B cell (primary cell): Measurements from ENCODE around the gene CD276. TPM values are rescaled to one million over a fixed set of nuclear protein-coding genes. Genes with fewer than 3 reads are reported as not detected.

Source experiments
- ATAC-seq: fragments of 200-7000 bp; cut with Tn5 transposase; one replicate; pipeline ENCODE4 v1.10.0; 2021; ENCODE audit warnings: low read depth, mild to moderate bottlenecking, moderate number of reproducible peaks, moderate library complexity
- CTCF ChIA-PET: fragments of 350-600 bp; sonication (Branson Sonifier 250); formaldehyde crosslinking; loops from one replicate; lab custom pipeline; 2021; ENCODE audit warnings: antibody characterized with exemption, inconsistent platforms; lab: Charles Lee
- POLR2A ChIA-PET: fragments of 350-600 bp; sonication (Branson Sonifier 250); formaldehyde crosslinking; loops from one replicate; lab custom pipeline; 2021; ENCODE audit warnings: antibody characterized with exemption; lab: Charles Lee
- DNase-seq: peaks from one replicate; pipeline ENCODE4 v3.0.0; 2013
- H2AFZ ChIP-seq: 2 replicates; pipeline ENCODE4 v1.6.1; 2012; ENCODE audit warnings: mild to moderate bottlenecking, low read depth, low read length; ENCODE audit not compliant: insufficient read depth, poor library complexity, severe bottlenecking
- H3K27ac ChIP-seq, 2 donors: 1 replicate in 1 of 2; 2 replicates in 1 of 2; pipeline ENCODE4 v1.5.1; 2012 to 2013; ENCODE audit warnings: low read length in 2 of 2, mild to moderate bottlenecking in 2 of 2, moderate library complexity in 1 of 2
- H3K27me3 ChIP-seq, 4 experiments: fragments of 200-600 bp in 1 of 4; sonication (generic) in 1 of 4; replicated peaks in 1 of 4; 1 replicate in 2 of 4; 2 replicates in 2 of 4; pipeline versions ENCODE4 v1.6.1 to v1.7.0; 2013 to 2016; ENCODE audit warnings: low read length in 3 of 4, mild to moderate bottlenecking in 2 of 4, mixed read lengths in 1 of 4, moderate library complexity in 1 of 4; ENCODE audit not compliant: insufficient read depth in 4 of 4, control insufficient read depth in 3 of 4; ENCODE audit errors: control extremely low read depth in 1 of 4
- H3K36me3 ChIP-seq, 2 experiments: replicated peaks in 1 of 2; 1 replicate in 1 of 2; 2 replicates in 1 of 2; pipeline versions ENCODE4 v1.6.1 to v1.7.1; 2013; ENCODE audit warnings: low read length in 1 of 2; ENCODE audit not compliant: insufficient read depth in 2 of 2, control insufficient read depth in 1 of 2; ENCODE audit errors: control extremely low read depth in 1 of 2, extremely low read depth in 1 of 2
- H3K4me1 ChIP-seq, 2 donors: fragments of 200-600 bp in 1 of 2; sonication (generic) in 1 of 2; 1 replicate in 1 of 2; 2 replicates in 1 of 2; pipeline versions ENCODE4 v1.5.1 to v1.6.1; 2013 to 2017; ENCODE audit warnings: low read length in 2 of 2; ENCODE audit not compliant: control insufficient read depth in 2 of 2, insufficient read depth in 2 of 2
- H3K4me2 ChIP-seq: replicated peaks from 2 replicates; pipeline ENCODE3; 2012; ENCODE audit warnings: mild to moderate bottlenecking, low read depth, low read length; ENCODE audit not compliant: poor library complexity, severe bottlenecking
- H3K4me3 ChIP-seq, 5 experiments: fragments of 200-600 bp in 1 of 5; sonication (generic) in 1 of 5; 1 replicate in 3 of 5; 2 replicates in 2 of 5; pipeline versions ENCODE4 v1.5.1 to v1.7.0; 2011 to 2016; ENCODE audit warnings: low read length in 4 of 5, mild to moderate bottlenecking in 4 of 5, low read depth in 2 of 5, control low read depth in 1 of 5, moderate library complexity in 1 of 5; ENCODE audit not compliant: insufficient read depth in 1 of 5; ENCODE audit errors: control extremely low read depth in 1 of 5, extremely low read depth in 1 of 5
- H3K79me2 ChIP-seq: fragments of 200-600 bp; sonication (generic); one replicate; pipeline ENCODE4 v1.6.0; 2016; ENCODE audit warnings: low read length; ENCODE audit not compliant: control insufficient read depth, insufficient read depth
- H3K9ac ChIP-seq: fragments of 200-600 bp; sonication (generic); 2 replicates; pipeline ENCODE4 v1.6.1; 2017; ENCODE audit warnings: mild to moderate bottlenecking, low read length, moderate library complexity
- H3K9me3 ChIP-seq, 3 donors: one replicate each; pipeline versions ENCODE4 v1.6.1 to v1.7.1; 2013; ENCODE audit warnings: low read length in 2 of 3; ENCODE audit not compliant: control insufficient read depth in 2 of 3, insufficient read depth in 1 of 3; ENCODE audit errors: control extremely low read depth in 1 of 3
- H4K20me1 ChIP-seq: 2 replicates; pipeline ENCODE4 v1.6.0; 2012; ENCODE audit warnings: mild to moderate bottlenecking, low read length; ENCODE audit not compliant: insufficient read depth, control insufficient read depth, poor library complexity, severe bottlenecking
- H3K27ac Mint-ChIP-seq: one replicate; pipeline ENCODE4 v1.8.0; 2021; ENCODE audit warnings: mixed read lengths
- H3K27me3 Mint-ChIP-seq: one replicate; pipeline ENCODE4 v1.8.0; 2021; ENCODE audit warnings: mixed read lengths
- H3K4me1 Mint-ChIP-seq: one replicate; pipeline ENCODE4 v1.8.0; 2021; ENCODE audit warnings: mixed read lengths
- H3K4me3 Mint-ChIP-seq: one replicate; pipeline ENCODE4 v1.8.0; 2021; ENCODE audit warnings: mixed read lengths
- H3K9me3 Mint-ChIP-seq: one replicate; pipeline ENCODE4 v1.8.0; 2022; ENCODE audit warnings: mixed read lengths; ENCODE audit not compliant: insufficient read depth
- EZH2 ChIP-seq: IDR thresholded peaks from 2 replicates; pipeline ENCODE4 v1.6.1; 2012; ENCODE audit warnings: borderline replicate concordance, low read depth, mild to moderate bottlenecking, moderate library complexity, low read length; ENCODE audit not compliant: insufficient read depth, poor library complexity, severe bottlenecking
- WGBS: methylation state at CpG from one replicate; pipeline ENCODE4 v1.1.5; 2013; ENCODE audit warnings: missing lambda C conversion rate; ENCODE audit not compliant: insufficient coverage; 5-methylcytosine and 5-hydroxymethylcytosine counted together
- intact Hi-C: fragments of 100-400 bp; cut with micrococcal nuclease; formaldehyde crosslinking; loops from one replicate; pipeline ENCODE4 v1.10.0; 2022
- polyA plus RNA-seq: library from polyadenylated mRNA; depleted of rRNA; stranded (reverse); fragments of >200 nt; gene quantifications from 2 replicates; pipeline ENCODE4 v1.2.3, GENCODE V29; 2012
- total RNA-seq, 2 donors: library from RNA; stranded (reverse); fragments of 120-200 nt in 1 of 2; gene quantifications; 1 replicate in 1 of 2; 2 replicates in 1 of 2; pipeline versions ENCODE4 v1.2.3 to v1.2.4, GENCODE V29; 2013 to 2022
- TF ChIP-seq, protein P1 (sequence below): fragments of 200-600 bp; IDR thresholded peaks from one replicate; pipeline ENCODE4 v1.8.0; 2022; ENCODE audit warnings: antibody characterized with exemption, mild to moderate bottlenecking

Gene CD276
- total and polyA plus RNA-seq, 2 donors (not counting 1 experiment from before 2014, with no cell fraction given) = not detected

DNA sequence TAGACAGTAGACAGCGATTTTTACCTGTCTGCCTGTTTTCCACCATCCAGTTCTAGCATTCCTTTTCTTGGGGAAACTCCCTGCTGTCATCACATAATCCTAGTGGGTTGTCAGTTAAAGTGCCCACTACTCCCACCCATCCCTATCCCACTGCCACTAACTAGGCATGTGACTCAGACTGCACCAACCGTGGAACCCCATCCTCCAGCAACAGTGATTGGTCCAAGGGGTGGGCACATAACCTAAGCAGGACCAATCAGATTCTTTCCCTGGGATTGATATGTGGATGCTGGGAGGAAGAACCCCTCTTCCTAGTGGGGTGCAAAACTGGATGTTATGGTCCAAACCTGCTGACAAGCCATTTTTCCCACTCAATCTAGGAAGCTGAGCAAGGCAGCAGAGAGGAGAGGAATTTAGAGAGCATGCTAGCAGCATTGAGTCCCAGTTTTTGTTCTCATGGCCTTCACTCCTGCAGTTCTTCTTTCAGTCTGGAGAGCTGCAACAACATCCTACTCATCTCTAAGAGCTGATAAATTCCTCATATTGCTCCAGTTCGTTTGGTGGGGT lies 72.8 kb downstream of the CD276 start:
- POLR2A ChIA-PET = no interaction called here
- Mint-ChIP-seq H3K4me3 (no peak overlapping the region), H3K27ac (no peak overlapping the region), H3K27me3 (peaks cover 30% of the 10 kb centered on the region), H3K9me3 (no peaks in the 10 kb centered on the region), H3K4me1 (peaks cover 5% of the 10 kb centered on the region)
- ATAC-seq (no peak), DNase-seq (no peak)
- Histone ChIP-seq H3K4me2 (no peak overlapping the region), H3K9me3 (no peaks in the 10 kb centered on the region), H3K27ac (no peak overlapping the region), H3K4me3 (no peak overlapping the region), H3K79me2 (no peaks in the 10 kb centered on the region), H3K36me3 (no peaks in the 10 kb centered on the region), H2AFZ (no peak overlapping the region), H3K4me1 (no peaks in the 10 kb centered on the region), H3K27me3 (peaks cover 0 to 27% (median 6%) of the 10 kb centered on the region in 4 experiments), H3K9ac (no peak overlapping the region), H4K20me1 (no peaks in the 10 kb centered on the region)
- no peak for TF ChIP-seq EZH2
- TF ChIP-seq, protein P1, sequence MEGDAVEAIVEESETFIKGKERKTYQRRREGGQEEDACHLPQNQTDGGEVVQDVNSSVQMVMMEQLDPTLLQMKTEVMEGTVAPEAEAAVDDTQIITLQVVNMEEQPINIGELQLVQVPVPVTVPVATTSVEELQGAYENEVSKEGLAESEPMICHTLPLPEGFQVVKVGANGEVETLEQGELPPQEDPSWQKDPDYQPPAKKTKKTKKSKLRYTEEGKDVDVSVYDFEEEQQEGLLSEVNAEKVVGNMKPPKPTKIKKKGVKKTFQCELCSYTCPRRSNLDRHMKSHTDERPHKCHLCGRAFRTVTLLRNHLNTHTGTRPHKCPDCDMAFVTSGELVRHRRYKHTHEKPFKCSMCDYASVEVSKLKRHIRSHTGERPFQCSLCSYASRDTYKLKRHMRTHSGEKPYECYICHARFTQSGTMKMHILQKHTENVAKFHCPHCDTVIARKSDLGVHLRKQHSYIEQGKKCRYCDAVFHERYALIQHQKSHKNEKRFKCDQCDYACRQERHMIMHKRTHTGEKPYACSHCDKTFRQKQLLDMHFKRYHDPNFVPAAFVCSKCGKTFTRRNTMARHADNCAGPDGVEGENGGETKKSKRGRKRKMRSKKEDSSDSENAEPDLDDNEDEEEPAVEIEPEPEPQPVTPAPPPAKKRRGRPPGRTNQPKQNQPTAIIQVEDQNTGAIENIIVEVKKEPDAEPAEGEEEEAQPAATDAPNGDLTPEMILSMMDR = no peak
- WGBS = 88% methylated on average over 1 of the region's 3 CpGs
- intact Hi-C loops = no loop called here
- CTCF ChIA-PET = no interaction called here

DNA sequence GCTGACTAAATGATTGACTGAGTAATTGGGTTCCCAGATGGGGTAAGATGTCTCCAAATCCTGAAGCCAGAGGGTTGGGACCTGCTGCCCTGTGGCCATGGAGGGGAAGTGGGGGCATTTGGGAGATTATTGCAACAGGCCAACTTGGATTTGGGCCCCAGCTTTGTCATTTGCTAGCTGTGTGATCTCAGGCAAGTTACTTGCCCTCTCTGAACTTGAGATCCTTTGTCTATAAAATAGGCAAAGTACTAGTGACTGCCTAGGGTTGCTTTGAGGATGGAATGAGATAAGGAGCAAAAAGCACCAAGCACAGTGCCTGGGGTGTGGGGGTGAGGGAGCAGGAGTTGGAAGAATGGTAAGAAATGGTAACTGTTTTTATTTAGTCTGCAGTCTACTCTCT lies 73.4 kb downstream of the CD276 start:
- ATAC-seq (no peak), DNase-seq (no peak)
- no peak overlapping the region for H2AFZ ChIP-seq
- CTCF ChIA-PET = no interaction called here
- H3K9me3 Mint-ChIP-seq = no peaks in the 10 kb centered on the region
- no peak overlapping the region for H3K27ac Mint-ChIP-seq
- no peaks in the 10 kb centered on the region for H3K4me1 ChIP-seq
- peaks cover 0 to 24% (median 6%) of the 10 kb centered on the region in 4 experiments for H3K27me3 ChIP-seq
- peaks cover 30% of the 10 kb centered on the region for H3K27me3 Mint-ChIP-seq
- H3K4me1 Mint-ChIP-seq = peaks cover 5% of the 10 kb centered on the region
- no peaks in the 10 kb centered on the region for H3K36me3 ChIP-seq
- no peak overlapping the region for H3K27ac ChIP-seq
- H4K20me1 ChIP-seq = no peaks in the 10 kb centered on the region
- no peaks in the 10 kb centered on the region for H3K9me3 ChIP-seq
- intact Hi-C loops = no loop called here
- H3K4me3 Mint-ChIP-seq = no peak overlapping the region
- no peak overlapping the region for H3K4me2 ChIP-seq
- POLR2A ChIA-PET = no interaction called here
- no peak overlapping the region for H3K4me3 ChIP-seq
- TF ChIP-seq, protein P1 = no peak
- no peak overlapping the region for H3K9ac ChIP-seq
- no peaks in the 10 kb centered on the region for H3K79me2 ChIP-seq
